ENCODE results near the gene LUC7L. TPM values are rescaled to one million over a fixed set of nuclear protein-coding genes. Genes with fewer than 3 reads are reported as not detected.

The LUC7L gene
- total RNA-seq, 4 donors from 2014 or later, result 85.1 to 316 (median 153) TPM

DNA sequence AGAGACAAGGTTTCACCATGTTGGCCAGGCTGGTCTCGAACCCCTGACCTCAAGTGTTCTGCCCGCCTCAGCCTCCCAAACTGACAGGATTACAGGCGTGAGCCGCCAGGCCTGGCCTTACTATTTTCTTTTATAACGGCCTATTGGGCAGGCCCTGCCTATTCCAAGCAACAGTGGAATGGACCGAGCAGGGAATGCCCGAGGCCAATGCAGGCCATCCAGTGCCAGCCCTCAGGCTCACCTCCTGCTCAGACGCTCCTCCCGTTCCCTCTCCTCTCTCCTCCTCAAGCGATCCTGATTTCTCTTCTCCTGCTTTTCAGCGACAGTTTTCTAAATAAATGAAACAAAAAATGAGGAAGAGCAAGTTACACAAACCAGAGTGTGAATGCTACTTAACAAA is 36.6 kb downstream of the LUC7L start:
- Histone ChIP-seq H3K4me1 (no peaks in the 10 kb centered on the region), H3K27me3 (no peaks in the 10 kb centered on the region), H3K36me3 (peaks cover 0 to 81% (median 40%) of the 10 kb centered on the region in 4 donors), H3K4me3 (no peak overlapping the region), H3K9me3 (no peaks in the 10 kb centered on the region), H3K27ac (no peak overlapping the region)
- no peak for DNase-seq
- in situ Hi-C loops (cut with MboI; ENCODE audit: low pct_ligation_motif_present in 1 of 4, low pct_unique_long_range_greater_than_20kb in 1 of 4, low sequenced_read_pairs in 3 of 4) (no loop called here), intact Hi-C loops (cut with DNase I; ENCODE audit: low total_unique reads) (no loop called here)
- TF ChIP-seq POLR2AphosphoS5 (IDR thresholded peaks at IDR 0.05) (no peak), EP300 (IDR thresholded peaks at IDR 0.05; ENCODE audit: low read depth) (no peak), POLR2A (IDR thresholded peaks at IDR 0.05) (no peak)
- TF ChIP-seq, protein P1, sequence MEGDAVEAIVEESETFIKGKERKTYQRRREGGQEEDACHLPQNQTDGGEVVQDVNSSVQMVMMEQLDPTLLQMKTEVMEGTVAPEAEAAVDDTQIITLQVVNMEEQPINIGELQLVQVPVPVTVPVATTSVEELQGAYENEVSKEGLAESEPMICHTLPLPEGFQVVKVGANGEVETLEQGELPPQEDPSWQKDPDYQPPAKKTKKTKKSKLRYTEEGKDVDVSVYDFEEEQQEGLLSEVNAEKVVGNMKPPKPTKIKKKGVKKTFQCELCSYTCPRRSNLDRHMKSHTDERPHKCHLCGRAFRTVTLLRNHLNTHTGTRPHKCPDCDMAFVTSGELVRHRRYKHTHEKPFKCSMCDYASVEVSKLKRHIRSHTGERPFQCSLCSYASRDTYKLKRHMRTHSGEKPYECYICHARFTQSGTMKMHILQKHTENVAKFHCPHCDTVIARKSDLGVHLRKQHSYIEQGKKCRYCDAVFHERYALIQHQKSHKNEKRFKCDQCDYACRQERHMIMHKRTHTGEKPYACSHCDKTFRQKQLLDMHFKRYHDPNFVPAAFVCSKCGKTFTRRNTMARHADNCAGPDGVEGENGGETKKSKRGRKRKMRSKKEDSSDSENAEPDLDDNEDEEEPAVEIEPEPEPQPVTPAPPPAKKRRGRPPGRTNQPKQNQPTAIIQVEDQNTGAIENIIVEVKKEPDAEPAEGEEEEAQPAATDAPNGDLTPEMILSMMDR (IDR thresholded peaks at IDR 0.05), result no peak
- WGBS, 2 donors (ENCODE audit: low coverage in 1 of 2), result 90 to 96% methylated on average over 2 to 11 of the region's 11 CpGs

DNA sequence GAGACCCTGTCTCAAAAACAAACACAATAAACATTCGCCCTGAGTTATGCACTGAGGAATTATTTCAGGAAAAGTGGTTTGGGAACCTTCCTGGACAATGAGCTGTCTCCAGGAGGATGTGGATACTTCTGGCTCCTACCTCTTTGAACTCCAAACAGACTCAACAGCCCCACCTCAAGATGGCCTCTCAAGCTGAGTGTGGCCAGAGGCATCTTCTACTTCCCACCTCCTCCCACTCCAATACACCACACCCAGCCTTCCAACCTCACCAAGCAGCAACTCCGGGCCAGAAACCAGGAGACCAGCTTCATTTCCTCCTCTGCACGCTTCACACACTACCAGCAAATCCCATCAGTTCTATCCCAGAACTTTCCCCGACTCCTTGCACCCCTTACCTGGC is 37.4 kb downstream of the LUC7L start:
- Histone ChIP-seq H3K4me1 (no peaks in the 10 kb centered on the region), H3K4me3 (no peak overlapping the region), H3K9me3 (no peaks in the 10 kb centered on the region), H3K27ac (no peak overlapping the region), H3K27me3 (no peaks in the 10 kb centered on the region), H3K36me3 (peaks cover 0 to 80% (median 38%) of the 10 kb centered on the region in 4 donors)
- no peak for TF ChIP-seq EP300 (IDR thresholded peaks at IDR 0.05; ENCODE audit: low read depth)
- TF ChIP-seq, protein P1 (IDR thresholded peaks at IDR 0.05), result no peak
- no peak for DNase-seq
- in situ Hi-C loops (cut with MboI; ENCODE audit: low pct_ligation_motif_present in 1 of 4, low pct_unique_long_range_greater_than_20kb in 1 of 4, low sequenced_read_pairs in 3 of 4), result no loop called here
- intact Hi-C loops (cut with DNase I; ENCODE audit: low total_unique reads), result no loop called here
- WGBS, 2 donors (ENCODE audit: low coverage in 1 of 2), result 90 to 92% methylated on average over 2 to 4 of the region's 4 CpGs

DNA sequence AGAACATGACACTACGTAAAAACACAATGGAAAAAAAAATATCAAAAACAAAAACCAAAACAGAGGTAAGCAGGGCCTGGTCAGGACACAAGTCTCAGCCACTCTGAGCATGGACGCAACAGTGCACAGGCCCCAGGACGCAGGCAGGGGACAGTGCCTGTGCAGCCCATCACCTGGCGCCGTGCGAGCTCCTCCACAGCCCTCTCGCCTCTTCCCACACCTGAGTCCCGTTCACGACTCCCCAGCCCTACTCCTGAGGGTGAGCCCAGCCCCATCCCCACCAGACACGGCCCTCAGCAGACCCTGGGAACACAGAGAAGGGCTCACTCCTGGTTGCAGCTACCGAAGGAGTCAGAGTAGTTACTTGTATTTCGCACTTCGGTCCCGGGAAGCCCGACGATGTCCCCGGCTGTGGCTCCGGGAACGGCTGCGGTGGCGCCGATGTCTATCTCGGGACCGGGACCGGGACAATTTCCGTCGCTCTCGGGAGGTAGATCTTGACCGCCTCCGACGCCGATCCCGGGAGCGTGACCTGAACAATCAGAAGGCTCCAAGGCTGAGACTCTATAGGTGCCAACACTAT is 39.6 kb downstream of the LUC7L start:
- H3K9me3 ChIP-seq, result no peaks in the 10 kb centered on the region
- in situ Hi-C loops (cut with MboI; ENCODE audit: low pct_ligation_motif_present in 1 of 4, low pct_unique_long_range_greater_than_20kb in 1 of 4, low sequenced_read_pairs in 3 of 4), result no loop called here
- no peak overlapping the region for H3K27ac ChIP-seq
- no peak overlapping the region for H3K4me3 ChIP-seq
- no peak for DNase-seq
- H3K27me3 ChIP-seq, result no peaks in the 10 kb centered on the region
- peaks cover 0 to 62% (median 27%) of the 10 kb centered on the region in 4 donors for H3K36me3 ChIP-seq
- TF ChIP-seq, protein P1 (IDR thresholded peaks at IDR 0.05), result no peak
- TF ChIP-seq POLR2AphosphoS5 (IDR thresholded peaks at IDR 0.05) (no peak), POLR2A (IDR thresholded peaks at IDR 0.05) (no peak), EP300 (IDR thresholded peaks at IDR 0.05; ENCODE audit: low read depth) (no peak)
- 93% methylated on average over 34 of the region's 34 CpGs; no CpG with 5 or more reads in 1 of the 2 donors for WGBS, 2 donors (ENCODE audit: low coverage in 1 of 2)
- H3K4me1 ChIP-seq, result no peaks in the 10 kb centered on the region
- intact Hi-C loops (cut with DNase I; ENCODE audit: low total_unique reads), result no loop called here

DNA sequence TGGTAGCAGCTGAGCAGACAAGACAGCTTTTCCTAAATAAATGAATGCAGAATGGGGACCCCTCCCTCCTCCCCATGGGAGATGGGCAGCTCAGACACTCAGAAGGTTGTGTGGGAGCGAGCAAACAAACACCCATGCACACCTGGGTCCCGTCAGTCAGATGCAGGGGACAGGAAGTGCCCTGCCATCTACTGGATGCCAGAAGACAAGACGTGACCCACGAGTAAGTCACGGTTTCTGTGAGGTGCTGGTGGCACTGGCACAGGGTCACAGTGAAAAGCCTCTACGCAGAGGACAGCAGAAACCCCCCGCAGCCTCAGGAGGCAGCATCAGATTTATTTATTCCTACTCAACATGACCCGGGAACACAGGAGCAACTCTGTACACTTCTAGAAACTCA is 40.6 kb downstream of the LUC7L start:
- no peak for DNase-seq
- TF ChIP-seq POLR2A (IDR thresholded peaks at IDR 0.05) (no peak), POLR2AphosphoS5 (IDR thresholded peaks at IDR 0.05) (no peak), EP300 (IDR thresholded peaks at IDR 0.05; ENCODE audit: low read depth) (no peak)
- TF ChIP-seq, protein P1 (IDR thresholded peaks at IDR 0.05), result no peak
- H3K27ac ChIP-seq, result no peak overlapping the region
- no peaks in the 10 kb centered on the region for H3K9me3 ChIP-seq
- peaks cover 0 to 52% (median 23%) of the 10 kb centered on the region in 4 donors for H3K36me3 ChIP-seq
- H3K4me3 ChIP-seq, result no peak overlapping the region
- intact Hi-C loops (cut with DNase I; ENCODE audit: low total_unique reads), result no loop called here
- 69 to 76% methylated on average over 8 of the region's 8 CpGs for WGBS, 2 donors (ENCODE audit: low coverage in 1 of 2)
- in situ Hi-C loops (cut with MboI; ENCODE audit: low pct_ligation_motif_present in 1 of 4, low pct_unique_long_range_greater_than_20kb in 1 of 4, low sequenced_read_pairs in 3 of 4), result no loop called here
- no peaks in the 10 kb centered on the region for H3K27me3 ChIP-seq
- H3K4me1 ChIP-seq, result no peaks in the 10 kb centered on the region
